Effector CD8-positive, alpha-beta T cell (primary cell): ENCODE measurements around the gene ANXA6.
A peak's percentile ranks its signal among the peaks of the same experiment; 100 is the strongest.

ENCODE experiments used
- DNase-seq: peaks from one replicate; lab custom pipeline; 2025; lab: John Stamatoyannopoulos, UW

ANXA6 gene

DNA sequence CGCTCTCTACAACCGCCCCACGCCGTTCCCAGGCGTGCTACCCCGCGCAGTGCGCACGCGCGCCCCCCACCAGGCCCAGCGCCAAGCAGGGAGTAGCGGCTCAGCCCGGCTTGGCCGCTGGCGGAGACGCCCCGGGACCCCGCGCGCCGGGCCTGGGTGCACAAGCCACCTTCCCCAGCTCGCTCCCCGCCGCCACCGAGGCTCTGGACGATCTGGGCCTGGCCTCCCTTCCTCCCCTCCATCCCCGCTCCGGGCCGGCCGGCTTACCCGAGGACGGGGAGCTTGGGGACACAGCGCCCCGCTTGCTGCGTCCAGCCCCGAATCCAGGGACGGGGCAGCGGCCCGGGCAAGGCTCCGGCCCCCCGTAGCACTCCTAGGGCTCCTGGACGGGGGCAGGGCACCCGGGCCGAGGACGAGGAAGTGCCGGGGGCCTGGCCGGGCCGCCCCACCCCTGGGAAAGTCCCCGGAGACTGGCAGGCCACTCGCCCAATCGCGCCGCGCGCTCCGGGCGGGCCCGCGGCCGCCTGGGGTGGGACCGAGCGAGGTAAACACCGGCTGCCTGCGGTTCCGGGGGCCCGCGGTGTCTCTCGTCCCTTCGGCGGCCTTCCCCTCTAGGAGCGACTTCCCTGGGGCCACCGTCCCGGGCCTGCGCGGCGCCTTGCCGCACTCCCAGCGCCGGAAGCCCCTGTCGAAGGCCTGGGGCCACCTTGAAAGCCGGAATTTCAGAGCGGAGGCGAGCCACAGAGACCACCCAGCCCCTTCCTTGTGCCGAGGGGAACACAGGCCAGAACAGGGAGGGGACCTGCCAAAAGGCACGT is 76.8 kb downstream of the ANXA6 start, which contains the start of gene TNIP1:
TNIP1 (minus strand) TSS at position 422 of the 818 bp plus-strand sequence. CDS start 15,939 bp downstream, outside the sequence.
- DNase-seq, result peak; percentile 89

DNA sequence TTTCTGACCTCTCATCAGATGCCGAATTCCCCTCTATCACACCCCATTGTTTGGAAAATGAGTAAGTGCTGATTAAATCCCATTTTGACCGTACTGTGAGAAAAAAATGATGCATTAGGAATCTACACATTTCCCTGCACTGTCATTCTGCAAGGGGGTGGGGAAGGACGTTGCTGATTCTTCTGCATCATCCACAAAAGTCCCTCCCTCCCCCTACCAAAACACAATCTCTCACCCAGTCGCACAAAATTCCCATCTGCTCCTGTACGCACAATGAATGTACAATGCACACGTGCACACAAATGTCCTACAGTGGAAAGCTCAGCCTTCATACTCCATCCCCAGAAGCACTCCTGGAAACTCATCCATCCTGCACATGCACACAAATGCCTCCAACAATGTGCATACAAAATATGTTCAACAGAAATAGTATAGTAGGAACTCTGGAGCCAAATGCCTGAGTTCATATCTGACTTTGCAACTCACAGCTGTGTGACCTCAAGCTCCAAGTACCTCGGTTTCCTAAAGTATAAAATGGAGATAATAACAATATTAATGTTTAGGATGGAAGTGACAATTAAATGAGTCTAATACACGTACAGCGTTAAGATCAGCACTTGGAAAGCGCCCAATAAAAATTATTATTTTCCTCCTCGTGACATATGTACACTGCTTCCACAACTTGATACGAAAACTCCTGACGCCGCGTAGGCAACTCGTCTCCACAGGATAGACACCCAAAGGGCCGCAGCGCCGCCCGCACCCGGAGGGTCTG is 77.6 kb downstream of the ANXA6 start:
- DNase-seq, result no peak

DNA sequence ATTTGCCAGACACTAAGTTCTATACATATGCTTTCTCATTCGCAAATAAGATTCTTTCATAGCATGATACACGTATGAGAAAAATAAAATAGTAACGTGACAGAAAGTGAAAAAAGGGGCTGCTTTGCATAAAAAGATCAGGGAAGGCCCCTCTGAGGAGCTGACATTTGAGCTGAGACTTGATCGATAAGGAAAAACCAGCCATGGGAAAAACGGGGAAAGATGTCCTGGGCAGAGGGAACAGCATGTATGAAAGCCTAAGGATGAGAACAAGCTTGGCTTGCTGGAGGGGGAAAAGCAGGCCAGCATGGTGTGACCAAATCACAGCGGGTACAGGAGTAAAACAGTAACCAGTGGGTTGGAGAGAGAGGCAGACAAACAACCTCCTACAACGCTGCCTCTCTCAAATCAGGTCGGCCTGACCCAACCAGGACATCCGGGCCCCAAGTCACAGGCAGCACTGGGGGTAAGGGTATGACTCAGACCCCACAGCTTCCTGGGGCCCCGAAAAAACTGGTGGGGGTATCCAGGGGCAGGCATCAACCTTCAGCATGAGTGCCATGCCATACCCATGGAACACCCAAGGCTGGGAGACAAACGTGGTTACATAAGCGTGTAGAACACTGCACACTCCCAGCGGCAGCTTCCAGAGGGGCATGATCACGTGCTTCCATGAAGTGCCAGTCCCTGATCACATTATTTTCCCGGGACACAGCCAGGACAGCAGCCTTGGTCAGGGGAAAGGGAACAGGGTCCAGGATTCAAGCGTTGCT is 78.9 kb downstream of the ANXA6 start:
- no peak for DNase-seq

DNA sequence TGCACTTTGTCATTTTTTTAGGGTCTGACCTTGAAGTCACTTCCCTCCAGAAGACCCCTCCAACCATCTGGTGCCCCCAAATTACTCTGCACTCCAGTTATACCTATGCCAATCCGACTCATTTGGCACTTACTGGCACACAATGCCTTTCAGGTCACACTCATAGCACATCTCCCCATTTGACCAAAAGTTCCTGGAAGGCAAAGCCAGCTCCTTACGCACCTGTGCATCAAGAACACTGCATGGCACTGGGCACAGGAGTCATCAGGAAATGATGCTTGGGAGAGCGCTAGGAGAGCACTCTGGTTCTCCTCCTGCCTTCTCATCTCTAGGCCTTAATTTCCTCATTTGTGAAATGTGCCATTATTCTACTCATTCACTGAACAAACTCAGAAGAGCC is 79.6 kb downstream of the ANXA6 start:
- no peak for DNase-seq

DNA sequence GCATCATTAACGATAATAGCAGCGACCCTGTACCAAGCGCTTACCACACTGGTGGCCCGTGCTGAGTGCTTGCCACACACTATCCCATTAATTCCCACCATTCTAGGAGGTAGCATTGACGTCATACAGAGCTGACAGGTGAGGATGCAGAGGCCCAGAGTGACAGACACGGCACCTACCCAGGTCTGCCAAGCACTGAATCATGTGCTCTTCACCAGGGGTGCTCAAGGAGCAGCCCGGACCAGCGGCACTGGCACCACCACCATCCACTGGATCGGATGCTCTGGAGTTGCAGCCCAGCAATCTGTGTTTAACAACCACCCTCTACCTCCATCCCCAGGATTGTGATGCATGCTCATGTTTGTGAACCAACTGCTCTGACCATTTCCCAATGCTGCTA is 80.2 kb downstream of the ANXA6 start:
- no peak for DNase-seq

GRCh38 chr5:151076616-151077015 is 81.0 kb downstream of the ANXA6 start:
- DNase-seq, result no peak

- DNase-seq, result no peak
Measured at GRCh38 chr5:151075698-151076331, 81.8 kb downstream of the ANXA6 start.

- DNase-seq, result no peak
Measured at GRCh38 chr5:151074557-151074956, 83.0 kb downstream of the ANXA6 start.

GRCh38 chr5:151073280-151073679 is 84.3 kb downstream of the ANXA6 start:
- DNase-seq, result no peak

- DNase-seq, result no peak
Measured at GRCh38 chr5:151072630-151073025, 85.0 kb downstream of the ANXA6 start.

DNA sequence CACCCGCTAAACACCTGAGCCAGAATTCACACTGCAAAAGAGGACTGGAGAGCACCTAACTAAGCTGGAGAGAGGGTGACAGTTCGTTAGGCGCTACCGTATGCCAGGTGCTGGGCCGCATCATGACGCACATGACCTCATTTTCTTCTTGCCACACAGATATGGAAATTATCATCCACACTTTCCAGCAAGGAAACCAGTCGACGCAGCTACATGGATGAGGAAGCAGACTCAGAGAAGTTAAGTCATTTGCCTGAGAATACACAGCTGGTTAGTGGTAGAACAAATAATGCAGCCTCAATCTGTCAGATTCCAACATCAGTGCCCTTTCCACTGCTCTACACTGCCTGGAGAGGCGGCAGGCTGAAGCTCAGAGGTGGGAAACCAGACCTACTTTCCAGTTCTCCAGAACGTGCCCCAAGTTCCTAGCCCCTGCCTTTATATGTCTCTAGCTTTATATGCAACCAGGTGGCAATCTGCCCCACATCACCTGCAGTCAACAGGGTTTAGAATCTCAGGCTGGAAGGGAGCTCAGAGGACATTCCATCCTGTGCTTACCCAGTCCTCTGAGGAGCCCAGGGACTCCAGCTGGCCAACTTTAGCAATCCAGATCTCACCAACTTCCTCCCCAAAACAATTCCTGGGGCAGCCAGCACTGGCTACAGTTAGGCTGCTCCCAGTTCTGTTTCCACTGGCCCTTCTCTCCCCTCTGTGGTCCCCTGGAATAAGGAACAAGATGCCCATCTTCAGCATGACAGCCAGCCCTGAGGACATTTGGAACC is 85.5 kb downstream of the ANXA6 start:
- no peak for DNase-seq

GRCh38 chr5:151071021-151071420 is 86.6 kb downstream of the ANXA6 start:
- no peak for DNase-seq

GRCh38 chr5:151070449-151070848 is 87.1 kb downstream of the ANXA6 start:
- DNase-seq, result no peak

- no peak for DNase-seq
Measured at GRCh38 chr5:151068433-151069197, 89.0 kb downstream of the ANXA6 start.

DNA sequence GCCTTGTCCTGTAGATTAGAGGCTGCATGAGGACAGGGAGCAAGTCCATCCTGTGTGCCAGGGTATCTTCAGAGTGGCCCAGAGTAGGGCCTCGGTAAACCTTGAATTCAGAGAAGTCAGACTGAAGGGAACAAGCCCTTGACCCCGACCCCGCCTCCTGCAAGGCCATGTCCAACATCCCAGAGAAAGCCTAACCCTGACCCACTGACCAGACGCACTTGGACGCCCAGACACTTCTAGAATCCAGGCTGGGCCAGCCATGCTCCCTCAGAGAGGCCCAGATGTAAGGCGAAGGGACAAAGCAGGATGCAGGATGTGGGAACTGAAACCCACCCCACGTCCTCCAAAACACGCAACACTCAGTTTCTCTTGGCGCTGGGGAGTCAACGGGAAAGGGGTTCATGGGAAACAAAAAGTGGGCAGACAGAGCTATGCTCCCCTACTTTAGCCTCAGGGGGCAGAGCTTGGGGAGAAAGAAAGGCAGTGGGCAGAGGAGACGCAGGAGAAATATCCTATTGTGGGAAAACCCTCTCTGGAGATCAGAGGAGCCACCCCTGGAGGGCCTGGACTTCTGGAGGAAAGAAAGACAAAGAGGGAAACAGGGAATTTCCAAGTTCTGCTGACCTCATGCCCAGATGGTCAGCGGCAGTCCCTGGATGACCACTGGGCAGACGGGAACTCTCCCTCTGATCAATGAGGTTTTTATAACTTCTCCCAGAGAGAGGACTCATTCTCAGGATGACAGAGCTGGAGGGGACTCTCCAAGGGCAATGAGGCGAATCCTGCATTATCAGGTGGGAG is 89.7 kb downstream of the ANXA6 start:
- DNase-seq, result no peak

DNA sequence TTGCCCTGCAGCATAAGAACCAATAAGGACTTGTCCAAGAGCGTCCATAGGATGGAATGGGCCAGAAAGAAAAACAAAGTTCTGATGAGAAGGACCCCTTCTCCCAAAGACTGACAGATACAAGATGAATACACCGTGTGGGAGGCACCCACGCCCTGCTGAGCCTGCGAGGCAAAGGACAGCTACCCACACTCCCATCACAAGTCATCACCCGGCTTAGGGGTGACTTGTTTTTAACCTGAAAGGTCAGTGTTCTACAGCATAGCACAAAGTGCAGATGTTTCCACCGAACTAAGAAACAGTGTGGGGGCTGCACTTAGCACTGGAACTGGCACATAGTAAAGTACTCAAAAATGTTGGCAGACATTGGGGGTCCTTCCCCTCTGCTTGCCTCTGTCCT is 90.7 kb downstream of the ANXA6 start:
- DNase-seq, result no peak

DNA sequence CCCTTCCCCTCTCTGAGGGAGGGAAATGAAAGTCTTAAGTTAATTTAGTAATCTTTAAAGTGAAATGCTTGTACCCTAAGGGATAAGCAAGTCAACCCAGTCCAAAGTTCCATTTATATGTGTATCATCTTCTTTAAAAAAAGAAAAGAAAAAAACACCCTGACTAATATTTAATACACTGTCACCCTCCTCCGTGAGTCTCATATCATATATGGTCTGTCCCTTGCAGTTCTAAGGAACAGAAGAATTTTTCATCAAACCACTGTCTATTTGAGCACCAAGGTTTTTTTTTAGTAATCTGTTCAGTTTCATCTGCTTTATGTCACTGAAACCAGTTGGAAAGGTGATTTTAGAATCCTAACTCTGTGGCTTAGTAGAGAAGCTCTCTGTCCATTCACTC is 92.0 kb downstream of the ANXA6 start:
- no peak for DNase-seq

DNA sequence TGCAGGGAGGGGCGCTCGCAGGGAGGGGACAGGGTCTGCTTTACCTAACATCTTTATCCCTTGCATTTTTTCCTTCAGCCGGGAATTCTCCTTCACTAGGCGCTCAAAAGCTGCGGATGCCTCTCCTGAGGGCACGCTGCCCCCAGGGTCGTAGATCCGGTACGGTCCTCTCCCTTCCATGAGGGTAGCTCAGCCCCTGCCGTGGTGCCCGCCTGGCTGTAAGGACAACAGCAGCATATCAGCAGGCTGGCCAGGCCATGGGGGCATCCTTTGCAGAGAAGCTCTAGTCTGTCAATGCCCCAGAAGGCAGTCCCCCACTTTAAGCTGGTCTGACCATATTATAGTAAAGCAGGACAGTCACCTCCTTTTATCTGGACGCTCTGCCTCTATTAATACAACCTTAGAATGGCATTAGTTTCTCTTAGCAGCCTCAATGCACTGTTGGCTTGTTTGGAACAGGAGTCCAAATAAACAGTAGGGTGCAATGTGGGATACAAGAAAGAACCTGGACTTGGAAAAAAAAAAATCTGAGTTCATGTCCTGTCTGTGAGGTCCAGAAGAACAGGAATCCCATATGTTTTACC is 92.6 kb downstream of the ANXA6 start:
- no peak for DNase-seq
